HepG2 (cell line): Measurements from ENCODE around the gene TAGLN. TPM values are rescaled to one million over a fixed set of nuclear protein-coding genes. Genes with fewer than 3 reads are reported as not detected.

Experiments used
- ATAC-seq: fragments of 200-7000 bp; cut with Tn5 transposase; 3 replicates; pipeline ENCODE4 v1.9.1; 2020; ENCODE audit warnings: mild to moderate bottlenecking, moderate library complexity
- BruUV-seq: library from RNA; stranded (reverse); fragments of 400-500 nt; replicated peaks from 2 replicates; lab custom pipeline; 2021; lab: Mats Ljungman, UMichigan
- CTCF ChIA-PET: fragments of 300-600 bp; formaldehyde crosslinking; extraction: SDS; loops from one replicate; lab custom pipeline; 2021; ENCODE audit warnings: low total read pairs, inconsistent platforms, low intra/inter-chr PET ratio; lab: Yijun Ruan, JAX
- POLR2A ChIA-PET: fragments of 350-600 bp; sonication (Branson Sonifier 250); formaldehyde crosslinking; loops from one replicate; lab custom pipeline; 2020; ENCODE audit warnings: antibody characterized with exemption, inconsistent platforms; lab: Yijun Ruan, JAX
- DNase-seq: peaks from one replicate; pipeline ENCODE4 v3.0.0-alpha.2; 2015; ENCODE audit warnings: low spot score
- FAIRE-seq: peaks from 3 replicates; lab custom pipeline; 2011; peaks lifted over from hg19 to GRCh38; lab: Jason Lieb, UNC
- H2AFZ ChIP-seq: one replicate; pipeline ENCODE4 v1.6.1; 2011; ENCODE audit warnings: low read length, inconsistent platforms
- H3K27ac ChIP-seq: fragments of 300-600 bp; 3 replicates; pipeline ENCODE4 v1.8.0; 2011; ENCODE audit warnings: mixed run types, mild to moderate bottlenecking, mixed read lengths, low read length, inconsistent platforms; ENCODE audit not compliant: insufficient read depth; ENCODE audit errors: extremely low read length
- H3K27me3 ChIP-seq, 2 experiments: fragments of 200-600 bp in 1 of 2; 2 replicates in 1 of 2; 3 replicates in 1 of 2; pipeline versions ENCODE4 v1.6.0 to v1.8.0; 2011; ENCODE audit warnings: low read length in 2 of 2, mild to moderate bottlenecking in 2 of 2, moderate library complexity in 2 of 2, inconsistent platforms in 1 of 2; ENCODE audit not compliant: insufficient read depth in 2 of 2, control insufficient read depth in 1 of 2
- H3K36me3 ChIP-seq, 2 experiments: fragments of 200-600 bp in 1 of 2; replicated peaks in 1 of 2; 2 replicates in 1 of 2; 3 replicates in 1 of 2; pipeline versions ENCODE4 v1.5.1 to v1.8.0; 2011; ENCODE audit warnings: low read length in 2 of 2, inconsistent platforms in 1 of 2; ENCODE audit not compliant: insufficient read depth in 2 of 2, control insufficient read depth in 1 of 2
- H3K4me1 ChIP-seq: 2 replicates; pipeline ENCODE4 v1.5.1; 2012; ENCODE audit warnings: low read length, inconsistent platforms; ENCODE audit not compliant: insufficient read depth
- H3K4me2 ChIP-seq: 2 replicates; pipeline ENCODE4 v1.6.0; 2011; ENCODE audit warnings: low read depth, low read length, inconsistent platforms
- H3K4me3 ChIP-seq, 3 experiments: fragments of 200-600 bp in 1 of 3; sonication (generic), shearing (Covaris generic) in 1 of 3; replicated peaks in 1 of 3; 2 replicates each; pipeline ENCODE4 v1.5.1; 2011 to 2016; ENCODE audit warnings: low read length in 3 of 3, inconsistent platforms in 2 of 3, low read depth in 2 of 3, mild to moderate bottlenecking in 2 of 3, control low read depth in 1 of 3, mixed read lengths in 1 of 3; ENCODE audit not compliant: insufficient read depth in 1 of 3
- H3K79me2 ChIP-seq: one replicate; pipeline ENCODE4 v1.6.1; 2011; ENCODE audit warnings: low read length, inconsistent platforms; ENCODE audit not compliant: insufficient read depth
- H3K9ac ChIP-seq: 2 replicates; pipeline ENCODE4 v1.6.0; 2011; ENCODE audit warnings: mild to moderate bottlenecking, low read depth, low read length, inconsistent platforms; ENCODE audit not compliant: insufficient read depth
- H3K9me3 ChIP-seq: 2 replicates; pipeline ENCODE4 v1.5.1; 2012; ENCODE audit warnings: mild to moderate bottlenecking, low read length
- H4K20me1 ChIP-seq: 2 replicates; pipeline ENCODE4 v1.6.0; 2011; ENCODE audit warnings: inconsistent platforms, mild to moderate bottlenecking, low read length, moderate library complexity; ENCODE audit not compliant: insufficient read depth
- CEBPZ ChIP-seq: IDR thresholded peaks from 2 replicates; pipeline ENCODE4 v1.6.1; 2012; ENCODE audit warnings: low read length, improper control_type of control experiment
- ELK4 ChIP-seq: sonication (generic); formaldehyde crosslinking; IDR thresholded peaks from 2 replicates; pipeline ENCODE4 v1.9.0; 2021; ENCODE audit warnings: missing genetic modification reagents, borderline replicate concordance
- HOXA5 ChIP-seq: sonication (generic); formaldehyde crosslinking; IDR thresholded peaks from 2 replicates; pipeline ENCODE4 v1.4.0; 2020; ENCODE audit warnings: missing genetic modification reagents
- LRRFIP1 ChIP-seq: sonication (generic); formaldehyde crosslinking; conservative IDR thresholded peaks from 2 replicates; pipeline ENCODE4 v1.4.0; 2020; ENCODE audit warnings: missing genetic modification reagents
- NPAS2 ChIP-seq: sonication (generic); formaldehyde crosslinking; IDR thresholded peaks from 2 replicates; pipeline ENCODE4 v1.8.0; 2022; ENCODE audit warnings: mild to moderate bottlenecking, missing genetic modification reagents, borderline replicate concordance
- SP140L ChIP-seq: sonication (generic); formaldehyde crosslinking; IDR thresholded peaks from 2 replicates; pipeline ENCODE4 v1.4.0; 2020; ENCODE audit warnings: missing genetic modification reagents, borderline replicate concordance
- STAT6 ChIP-seq: sonication (generic); formaldehyde crosslinking; IDR thresholded peaks from 2 replicates; pipeline ENCODE4 v1.4.0; 2020; ENCODE audit warnings: missing genetic modification reagents, mild to moderate bottlenecking, borderline replicate concordance
- THAP7 ChIP-seq: sonication (generic); formaldehyde crosslinking; IDR thresholded peaks from 2 replicates; pipeline ENCODE4 v1.8.1; 2023; ENCODE audit warnings: mild to moderate bottlenecking, missing genetic modification reagents
- ZFAT ChIP-seq: sonication (generic); formaldehyde crosslinking; conservative IDR thresholded peaks from 2 replicates; pipeline ENCODE4 v1.8.1; 2023; ENCODE audit warnings: missing genetic modification reagents, inconsistent platforms
- WGBS: methylation state at CpG from one replicate; pipeline ENCODE4 v1.1.6; 2017; ENCODE audit warnings: low lambda C conversion rate; 5-methylcytosine and 5-hydroxymethylcytosine counted together
- in situ Hi-C: cut with HindIII; loops from 2 replicates; pipeline ENCODE4 v1.10.0; 2017; ENCODE audit warnings: low pct_unique_long_range_greater_than_20kb; ENCODE audit not compliant: extremely low pct_ligation_motif_present
- intact Hi-C: fragments of 100-400 bp; cut with micrococcal nuclease; formaldehyde crosslinking; loops from one replicate; pipeline ENCODE4 v1.10.0; 2022; ENCODE audit not compliant: unreplicated experiment
- polyA plus RNA-seq, 8 experiments: library from polyadenylated mRNA; depleted of rRNA in 3 of 8; stranded (reverse) in 7 of 8; unstranded in 1 of 8; fragments of >200 nt; fragmentation: Illumina TruSeq in 4 of 8; extraction: Trizol in 4 of 8; gene quantifications; 2 replicates each; pipeline versions ENCODE4 v1.2.1 to v1.2.3, GENCODE V29; 2011 to 2016; ENCODE audit warnings: low read depth in 4 of 8, missing spikeins in 1 of 8, mixed read lengths in 1 of 8; ENCODE audit not compliant: insufficient read depth in 1 of 8
- total RNA-seq, 5 experiments: library from RNA; depleted of rRNA; stranded (reverse); fragments of >200 nt; fragmentation: Illumina TruSeq; extraction: Trizol; gene quantifications; 2 replicates each; pipeline ENCODE4 v1.2.3, GENCODE V29; 2016; ENCODE audit warnings: low read depth in 1 of 5

The TAGLN gene
- total and polyA plus RNA-seq, 2 of the 13 experiments (the other 11 are each of a cell fraction or from before 2014, with no cell fraction given), result 12.6 to 75.4 TPM

- Histone ChIP-seq H3K36me3 (peaks cover 3 to 12% of the 10 kb centered on the region in 2 experiments; a peak in 4 of 5 replicates), H2AFZ (no peak overlapping the region), H3K27me3 (no peaks in the 10 kb centered on the region; a peak in 1 of 5 replicates), H3K79me2 (peaks cover 6% of the 10 kb centered on the region), H3K4me1 (peaks cover 41% of the 10 kb centered on the region), H3K4me3 (0 out of 6 replicates have a peak overlapping the region, but pooled peaks of 2 of the 3 experiments have one; percentile 7 to 82), H3K4me2 (peak overlapping the region; percentile 90), H3K27ac (peak overlapping the region; percentile 21), H4K20me1 (no peaks in the 10 kb centered on the region; the same call in 1 of the 2 replicates), H3K9ac (0 out of 2 replicates have a peak overlapping the region, but pooled peaks have one; percentile 2), H3K9me3 (no peaks in the 10 kb centered on the region)
- in situ Hi-C loops, result loop anchor here (5.0 kb wide), 1 partner anchor 41 kb away; no protein-coding TSS in a partner anchor
- peak; percentile 37 for FAIRE-seq
- 59% methylated on average over 17 of the region's 22 CpGs for WGBS
- POLR2A ChIA-PET, result interaction anchor here (0.8 to 1.5 kb wide), 2 partner anchors 37 to 389 kb away, joined by 3 to 5 read pairs; partner anchors contain the start of genes APOA5 and PAFAH1B2
- DNase-seq, result peak; percentile 76
- CTCF ChIA-PET, result interaction anchor here (1.6 to 1.9 kb wide), 2 partner anchors 46 to 51 kb away, joined by 7 to 32 read pairs; partner anchors contain the start of genes PCSK7 and RNF214
- ATAC-seq, result peak; percentile 53
- no TSS peak for BruUV-seq
- intact Hi-C loops, result loop anchor here (1.0 kb wide), 1 partner anchor 45 kb away; no protein-coding TSS in a partner anchor
- TF ChIP-seq HOXA5 (no peak), LRRFIP1 (CRISPR knock-in tag) (no peak), SP140L (no peak), THAP7 (CRISPR knock-in tag) (0 out of 2 replicates have a peak, but pooled peaks have one; percentile 46), ELK4 (CRISPR knock-in tag) (no peak), ZFAT (no peak), CEBPZ (no peak), STAT6 (CRISPR knock-in tag) (no peak), NPAS2 (no peak)
Observed at GRCh38 chr11:117180661-117181585, 18.2 kb upstream of the TAGLN start.
